GM21381 (cell line): ENCODE data around the gene GPC6.
"Not testable (repeated sequence)": the region's sequence is repeated elsewhere in the genome, so short reads cannot be mapped to it uniquely, and the experiment has no call there.

Experiments
- ATAC-seq: cut with Tn5 transposase; IDR thresholded peaks from one replicate; pipeline ENCODE4 v1.9.1; 2021; ENCODE audit warnings: mild to moderate bottlenecking, moderate library complexity; ENCODE audit not compliant: unreplicated experiment

Gene GPC6

GRCh38 chr13:94178625-94179244 is 952.1 kb downstream of the GPC6 start:
- no peak for ATAC-seq

- ATAC-seq, result no peak
Measured at GRCh38 chr13:94181461-94182107, 955.0 kb downstream of the GPC6 start.

- ATAC-seq, result no peak
Measured at GRCh38 chr13:94182185-94182761, 955.7 kb downstream of the GPC6 start.

GRCh38 chr13:94186470-94186869 is 959.9 kb downstream of the GPC6 start:
- no peak for ATAC-seq

GRCh38 chr13:94188201-94188854 is 961.7 kb downstream of the GPC6 start:
- no peak for ATAC-seq

- ATAC-seq, result no peak
Measured at GRCh38 chr13:94192431-94192975, 965.9 kb downstream of the GPC6 start.

- no peak for ATAC-seq
Measured at GRCh38 chr13:94195715-94196114, 969.1 kb downstream of the GPC6 start.

- no peak for ATAC-seq
Measured at GRCh38 chr13:94196413-94196812, 969.8 kb downstream of the GPC6 start.

GRCh38 chr13:94198681-94199080 is 972.1 kb downstream of the GPC6 start:
- ATAC-seq, result no peak

- ATAC-seq, result no peak
Measured at GRCh38 chr13:94199135-94199534, 972.5 kb downstream of the GPC6 start.

GRCh38 chr13:94201022-94201421 is 974.4 kb downstream of the GPC6 start:
- no peak for ATAC-seq

- no peak for ATAC-seq
Measured at GRCh38 chr13:94204163-94204562, 977.6 kb downstream of the GPC6 start.

GRCh38 chr13:94204946-94205345 is 978.3 kb downstream of the GPC6 start:
- no peak for ATAC-seq

- ATAC-seq, result no peak
Measured at GRCh38 chr13:94205896-94206295, 979.3 kb downstream of the GPC6 start.

GRCh38 chr13:94209117-94209516 is 982.5 kb downstream of the GPC6 start:
- no peak for ATAC-seq

- not testable (repeated sequence) for ATAC-seq
Measured at GRCh38 chr13:94209913-94210312, 983.3 kb downstream of the GPC6 start.

GRCh38 chr13:94210816-94211215 is 984.2 kb downstream of the GPC6 start:
- ATAC-seq, result no peak

GRCh38 chr13:94212196-94212595 is 985.6 kb downstream of the GPC6 start:
- ATAC-seq, result no peak

- ATAC-seq, result no peak
Measured at GRCh38 chr13:94214121-94214520, 987.5 kb downstream of the GPC6 start.

- ATAC-seq, result no peak
Measured at GRCh38 chr13:94214975-94215374, 988.4 kb downstream of the GPC6 start.

GRCh38 chr13:94216476-94216875 is 989.9 kb downstream of the GPC6 start:
- ATAC-seq, result no peak

GRCh38 chr13:94217370-94217769 is 990.8 kb downstream of the GPC6 start:
- no peak for ATAC-seq
